ENCODE results near the gene SLC6A9.

SLC6A9 gene

GRCh38 chr1:43978551-43979260 is 52.6 kb downstream of the SLC6A9 start, which contains the start of gene B4GALT2:
B4GALT2 (plus strand) TSS chr1:43979210; CDS start chr1:43981161, 1,951 bp downstream.
- ATAC-seq: peak; percentile 24
- Mint-ChIP-seq H3K27ac (peak within 1 kb of the TSS; percentile 55 to 89), H3K27me3 (no peaks in the 10 kb centered on the region), H3K9me3 (no peaks in the 10 kb centered on the region), H3K4me3 (peak within 1 kb of the TSS; percentile 84 to 89), H3K4me1 (peaks cover 54% of the 10 kb centered on the region)
- DNase-seq: peak; percentile 33 to 36

GRCh38 chr1:43978264-43978550 is 53.1 kb downstream of the SLC6A9 start:
- no peak overlapping the region for H3K27ac Mint-ChIP-seq
- H3K4me3 Mint-ChIP-seq: peak overlapping the region; percentile 41 to 75
- ATAC-seq (no peak), DNase-seq (no peak)
- H3K4me1 Mint-ChIP-seq: peaks cover 59% of the 10 kb centered on the region
- H3K9me3 Mint-ChIP-seq: no peaks in the 10 kb centered on the region
- no peaks in the 10 kb centered on the region for H3K27me3 Mint-ChIP-seq

- Mint-ChIP-seq H3K27me3 (no peaks in the 10 kb centered on the region), H3K9me3 (no peaks in the 10 kb centered on the region), H3K27ac (peak overlapping the region in 1 of 2 donors; percentile 35), H3K4me3 (peak overlapping the region; percentile 41 to 75), H3K4me1 (peaks cover 61% of the 10 kb centered on the region)
- no peak for DNase-seq
- no peak for ATAC-seq
Measured at GRCh38 chr1:43977376-43978263, 53.6 kb downstream of the SLC6A9 start.

GRCh38 chr1:43976890-43977289 is 54.4 kb downstream of the SLC6A9 start:
- ATAC-seq (no peak), DNase-seq (no peak)
- Mint-ChIP-seq H3K4me1 (peaks cover 65% of the 10 kb centered on the region), H3K9me3 (no peaks in the 10 kb centered on the region), H3K27me3 (no peaks in the 10 kb centered on the region), H3K4me3 (peak overlapping the region; percentile 2 to 95), H3K27ac (no peak overlapping the region)

GRCh38 chr1:43976045-43976444 is 55.2 kb downstream of the SLC6A9 start:
- no peak overlapping the region for H3K27ac Mint-ChIP-seq
- H3K4me1 Mint-ChIP-seq: peaks cover 70% of the 10 kb centered on the region
- peak overlapping the region; percentile 94 to 95 for H3K4me3 Mint-ChIP-seq
- no peak for DNase-seq
- no peaks in the 10 kb centered on the region for H3K27me3 Mint-ChIP-seq
- H3K9me3 Mint-ChIP-seq: no peaks in the 10 kb centered on the region
- ATAC-seq: no peak

- Mint-ChIP-seq H3K4me3 (peak overlapping the region; percentile 94 to 95), H3K27me3 (no peaks in the 10 kb centered on the region), H3K4me1 (peaks cover 70% of the 10 kb centered on the region), H3K27ac (peak overlapping the region; percentile 66 to 83), H3K9me3 (no peaks in the 10 kb centered on the region)
- peak in 1 of 2 donors; percentile 29 for DNase-seq
- peak; percentile 1 for ATAC-seq
Measured at GRCh38 chr1:43975249-43975961, 55.9 kb downstream of the SLC6A9 start.

- peak; percentile 91 to 94 for DNase-seq
- H3K9me3 Mint-ChIP-seq: no peaks in the 10 kb centered on the region
- H3K4me3 Mint-ChIP-seq: peak within 1 kb of the TSS; percentile 94 to 95
- peak; percentile 82 for ATAC-seq
- H3K27me3 Mint-ChIP-seq: no peaks in the 10 kb centered on the region
- H3K27ac Mint-ChIP-seq: peak within 1 kb of the TSS; percentile 95 to 96
- peaks cover 72% of the 10 kb centered on the region for H3K4me1 Mint-ChIP-seq
Measured at GRCh38 chr1:43974443-43975248, 56.6 kb downstream of the SLC6A9 start, which contains the start of gene ATP6V0B. ATP6V0B (plus strand) TSS chr1:43974960; CDS start chr1:43975041, 81 bp downstream.

- peak overlapping the region; percentile 95 to 96 for H3K27ac Mint-ChIP-seq
- H3K4me1 Mint-ChIP-seq: peaks cover 77% of the 10 kb centered on the region
- ATAC-seq: no peak
- no peak for DNase-seq
- no peaks in the 10 kb centered on the region for H3K27me3 Mint-ChIP-seq
- no peaks in the 10 kb centered on the region for H3K9me3 Mint-ChIP-seq
- H3K4me3 Mint-ChIP-seq: peak overlapping the region; percentile 94 to 95
Measured at GRCh38 chr1:43973981-43974442, 57.2 kb downstream of the SLC6A9 start.

- H3K27ac Mint-ChIP-seq: no peak overlapping the region
- no peaks in the 10 kb centered on the region for H3K9me3 Mint-ChIP-seq
- DNase-seq: no peak
- peaks cover 52% of the 10 kb centered on the region for H3K4me1 Mint-ChIP-seq
- no peaks in the 10 kb centered on the region for H3K27me3 Mint-ChIP-seq
- ATAC-seq: no peak
- peak overlapping the region; percentile 89 to 98 for H3K4me3 Mint-ChIP-seq
Measured at GRCh38 chr1:43971336-43971980, 59.8 kb downstream of the SLC6A9 start.

- no peaks in the 10 kb centered on the region for H3K9me3 Mint-ChIP-seq
- peak overlapping the region; percentile 89 to 98 for H3K4me3 Mint-ChIP-seq
- peak overlapping the region; percentile 40 to 90 for H3K27ac Mint-ChIP-seq
- H3K4me1 Mint-ChIP-seq: peaks cover 47% of the 10 kb centered on the region
- DNase-seq (no peak), ATAC-seq (no peak)
- H3K27me3 Mint-ChIP-seq: no peaks in the 10 kb centered on the region
Measured at GRCh38 chr1:43970911-43971310, 60.4 kb downstream of the SLC6A9 start.

GRCh38 chr1:43970502-43970901 is 60.8 kb downstream of the SLC6A9 start:
- ATAC-seq: no peak
- peak overlapping the region; percentile 86 to 93 for H3K27ac Mint-ChIP-seq
- peak overlapping the region; percentile 89 to 98 for H3K4me3 Mint-ChIP-seq
- H3K9me3 Mint-ChIP-seq: no peaks in the 10 kb centered on the region
- H3K27me3 Mint-ChIP-seq: no peaks in the 10 kb centered on the region
- DNase-seq: no peak
- H3K4me1 Mint-ChIP-seq: peaks cover 43% of the 10 kb centered on the region

- peak within 1 kb of the TSS; percentile 90 to 93 for H3K27ac Mint-ChIP-seq
Measured at GRCh38 chr1:43969746-43970466, 61.4 kb downstream of the SLC6A9 start, which contains the start of gene DPH2. DPH2 (plus strand) TSS chr1:43970010; CDS start chr1:43970176, 166 bp downstream.

GRCh38 chr1:43969416-43969745 is 61.9 kb downstream of the SLC6A9 start:
- H3K27me3 Mint-ChIP-seq: no peaks in the 10 kb centered on the region
- no peak for ATAC-seq
- no peak for DNase-seq
- H3K4me3 Mint-ChIP-seq: peak overlapping the region; percentile 89 to 98
- H3K27ac Mint-ChIP-seq: no peak overlapping the region
- H3K4me1 Mint-ChIP-seq: peaks cover 42% of the 10 kb centered on the region
- H3K9me3 Mint-ChIP-seq: no peaks in the 10 kb centered on the region

More at GRCh38 chr1:43969746-43970466, 61.4 kb downstream of the SLC6A9 start, which contains the start of gene DPH2:
- DNase-seq (peak; percentile 83 to 92), ATAC-seq (peak; percentile 94)
- peaks cover 43% of the 10 kb centered on the region for H3K4me1 Mint-ChIP-seq
- peak within 1 kb of the TSS; percentile 89 to 98 for H3K4me3 Mint-ChIP-seq
- no peaks in the 10 kb centered on the region for H3K27me3 Mint-ChIP-seq
- no peaks in the 10 kb centered on the region for H3K9me3 Mint-ChIP-seq
